NOMO-1 treated with DMSO at 0.1 percent for 48 hours (cell line): ENCODE results near the gene FBN3.

Experiments used
- DNase-seq: peaks from one replicate; lab custom pipeline; 2025; ENCODE audit not compliant: unreplicated experiment; lab: John Stamatoyannopoulos, UW

FBN3 gene

GRCh38 chr19:8094336-8094735, 55.1 kb downstream of the FBN3 start:
- DNase-seq = no peak

- DNase-seq = no peak
Measured at GRCh38 chr19:8093740-8094139, 55.7 kb downstream of the FBN3 start.

GRCh38 chr19:8090950-8091349, 58.4 kb downstream of the FBN3 start:
- no peak for DNase-seq

- no peak for DNase-seq
Measured at GRCh38 chr19:8089664-8090601, 59.5 kb downstream of the FBN3 start.

- no peak for DNase-seq
Measured at GRCh38 chr19:8088752-8089663, 60.4 kb downstream of the FBN3 start.

GRCh38 chr19:8087876-8088275, 61.5 kb downstream of the FBN3 start:
- DNase-seq = no peak

- DNase-seq = no peak
Measured at GRCh38 chr19:8086849-8087248, 62.5 kb downstream of the FBN3 start.

- DNase-seq = peak; percentile 10
Measured at GRCh38 chr19:8085598-8086408, 63.6 kb downstream of the FBN3 start.

GRCh38 chr19:8084152-8084551, 65.2 kb downstream of the FBN3 start:
- no peak for DNase-seq

- no peak for DNase-seq
Measured at GRCh38 chr19:8083141-8083540, 66.3 kb downstream of the FBN3 start.

GRCh38 chr19:8081569-8082550, 67.5 kb downstream of the FBN3 start:
- no peak for DNase-seq

GRCh38 chr19:8080832-8081231, 68.6 kb downstream of the FBN3 start:
- no peak for DNase-seq

- DNase-seq = no peak
Measured at GRCh38 chr19:8079988-8080387, 69.4 kb downstream of the FBN3 start.

- DNase-seq = no peak
Measured at GRCh38 chr19:8075158-8076074, 74.0 kb downstream of the FBN3 start.

GRCh38 chr19:8074501-8074900, 74.9 kb downstream of the FBN3 start:
- DNase-seq = no peak

GRCh38 chr19:8071912-8072311, 77.5 kb downstream of the FBN3 start:
- DNase-seq = no peak

- DNase-seq = no peak
Measured at GRCh38 chr19:8069096-8069973, 80.1 kb downstream of the FBN3 start.

- no peak for DNase-seq
Measured at GRCh38 chr19:8065875-8066261, 83.5 kb downstream of the FBN3 start.
